ENCODE data around the gene SDHAF3.
A peak's percentile ranks its signal among the peaks of the same experiment; 100 is the strongest.
"Not testable (repeated sequence)": the region's sequence is repeated elsewhere in the genome, so short reads cannot be mapped to it uniquely, and the experiment has no call there.

The SDHAF3 gene

GRCh38 chr7:97117372-97118188 is at the start of gene SDHAF3:
SDHAF3 (plus strand) TSS chr7:97117698; CDS start chr7:97117724, 26 bp downstream.
- DNase-seq: peak; percentile 100

- not testable (repeated sequence) for DNase-seq
Measured at GRCh38 chr7:97072025-97072424, 45.5 kb upstream of the SDHAF3 start.

- no peak for DNase-seq
Measured at GRCh38 chr7:97075928-97076327, 41.6 kb upstream of the SDHAF3 start.

- DNase-seq: no peak
Measured at GRCh38 chr7:97078023-97078969, 39.2 kb upstream of the SDHAF3 start.

GRCh38 chr7:97079300-97079699 is 38.2 kb upstream of the SDHAF3 start:
- DNase-seq: no peak

- no peak for DNase-seq
Measured at GRCh38 chr7:97081521-97082300, 35.8 kb upstream of the SDHAF3 start.

GRCh38 chr7:97088364-97088763 is 29.1 kb upstream of the SDHAF3 start:
- peak; percentile 11 for DNase-seq

GRCh38 chr7:97089771-97090170 is 27.7 kb upstream of the SDHAF3 start:
- no peak for DNase-seq

- DNase-seq: peak; percentile 56
Measured at GRCh38 chr7:97090761-97091353, 26.6 kb upstream of the SDHAF3 start.

GRCh38 chr7:97094284-97094930 is 23.1 kb upstream of the SDHAF3 start:
- DNase-seq: peak; percentile 87

GRCh38 chr7:97096037-97096436 is 21.5 kb upstream of the SDHAF3 start:
- peak; percentile 18 for DNase-seq

GRCh38 chr7:97096661-97097060 is 20.8 kb upstream of the SDHAF3 start:
- DNase-seq: no peak

- peak; percentile 89 for DNase-seq
Measured at GRCh38 chr7:97104719-97105238, 12.7 kb upstream of the SDHAF3 start.

- DNase-seq: no peak
Measured at GRCh38 chr7:97107192-97107800, 10.2 kb upstream of the SDHAF3 start.

- no peak for DNase-seq
Measured at GRCh38 chr7:97116308-97116707, 1.2 kb upstream of the SDHAF3 start.

GRCh38 chr7:97117035-97117371 is 495 bp upstream of the SDHAF3 start:
- no peak for DNase-seq

- DNase-seq: peak; percentile 60
Measured at GRCh38 chr7:97118306-97118917, 914 bp downstream of the SDHAF3 start.

GRCh38 chr7:97119747-97120146 is 2.2 kb downstream of the SDHAF3 start:
- peak; percentile 42 for DNase-seq

GRCh38 chr7:97120713-97121457 is 3.4 kb downstream of the SDHAF3 start:
- DNase-seq: no peak

- not testable (repeated sequence) for DNase-seq
Measured at GRCh38 chr7:97123115-97123514, 5.6 kb downstream of the SDHAF3 start.
